Lower leg skin (tissue), 4 donors: ENCODE measurements around the gene SLC25A13. TPM values are rescaled to one million over a fixed set of nuclear protein-coding genes. Genes with fewer than 3 reads are reported as not detected.

Experiments used
- DNase-seq, 2 donors: peaks; one replicate each; pipeline ENCODE4 v3.0.0-alpha.2; 2019; ENCODE audit warnings: low spot score in 2 of 2
- H3K4me3 ChIP-seq: fragments of 200-600 bp; sonication (generic); 2 replicates; pipeline ENCODE4 v1.5.1; 2017; ENCODE audit warnings: mild to moderate bottlenecking, low read depth; ENCODE audit not compliant: poor library complexity, severe bottlenecking
- POLR2A ChIP-seq, 2 donors: fragments of 450-650 bp; IDR thresholded peaks; one replicate each; pipeline ENCODE4 v1.6.1; 2016 to 2017; ENCODE audit warnings: antibody characterized with exemption in 2 of 2, mild to moderate bottlenecking in 1 of 2, moderate library complexity in 1 of 2
- WGBS, 2 donors: methylation state at CpG; one replicate each; pipeline ENCODE4 v1.1.5; 2018; 5-methylcytosine and 5-hydroxymethylcytosine counted together
- intact Hi-C: fragments of 100-400 bp; cut with DNase I; formaldehyde crosslinking; loops from one replicate; pipeline ENCODE4 v1.15.0; 2023; ENCODE audit warnings: low total_unique reads
- total RNA-seq, 4 donors: library from RNA; depleted of rRNA; stranded (reverse); fragments of >200 nt; gene quantifications; one replicate each; pipeline ENCODE4 v1.1.0, GENCODE V29; 2016
- TF ChIP-seq, protein P1 (sequence below), 3 donors: fragments of 450-650 bp; IDR thresholded peaks; one replicate each; pipeline ENCODE4 v1.5.1; 2016; ENCODE audit warnings: antibody characterized with exemption in 3 of 3, mild to moderate bottlenecking in 3 of 3, moderate library complexity in 2 of 3

SLC25A13 gene
- total RNA-seq, 4 donors from 2014 or later, result 28.5 to 39.8 (median 33.0) TPM

DNA sequence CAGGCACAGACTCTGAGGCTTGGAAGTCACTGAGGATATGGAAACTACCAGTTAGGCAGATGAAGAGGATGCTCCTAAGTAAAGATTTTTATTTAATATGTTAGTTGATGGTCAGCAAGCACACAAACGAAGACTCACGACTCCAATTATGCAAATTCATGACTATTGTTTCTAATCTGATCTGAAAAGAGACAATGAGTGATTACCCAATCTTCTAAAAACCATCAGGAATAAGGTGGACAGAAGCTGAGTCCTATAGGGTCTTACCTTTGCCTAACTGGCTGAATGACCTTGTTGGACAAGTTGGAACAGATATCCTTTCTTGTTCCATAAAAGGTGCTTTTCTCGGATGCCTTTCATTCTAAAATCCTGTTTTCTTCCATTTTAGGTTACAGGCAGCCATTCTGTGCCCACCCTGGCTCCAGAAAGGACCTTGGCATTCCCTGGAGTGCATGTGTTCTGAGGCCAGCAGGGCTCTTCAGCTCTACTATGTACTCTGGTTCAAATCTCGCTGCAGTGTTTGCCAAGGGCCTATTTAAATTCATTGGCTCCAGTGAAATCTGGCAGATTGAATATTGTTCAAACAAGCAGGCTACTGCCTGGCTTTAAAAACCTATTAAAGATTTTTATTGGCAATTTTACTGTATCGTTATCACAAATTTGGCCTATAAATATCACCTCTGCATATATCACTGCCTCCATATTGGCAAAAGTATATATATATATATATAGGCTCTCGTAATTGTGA, 77.5 kb downstream of the SLC25A13 start:
- TF ChIP-seq POLR2A (IDR thresholded peaks at IDR 0.05), result no peak
- TF ChIP-seq, protein P1, sequence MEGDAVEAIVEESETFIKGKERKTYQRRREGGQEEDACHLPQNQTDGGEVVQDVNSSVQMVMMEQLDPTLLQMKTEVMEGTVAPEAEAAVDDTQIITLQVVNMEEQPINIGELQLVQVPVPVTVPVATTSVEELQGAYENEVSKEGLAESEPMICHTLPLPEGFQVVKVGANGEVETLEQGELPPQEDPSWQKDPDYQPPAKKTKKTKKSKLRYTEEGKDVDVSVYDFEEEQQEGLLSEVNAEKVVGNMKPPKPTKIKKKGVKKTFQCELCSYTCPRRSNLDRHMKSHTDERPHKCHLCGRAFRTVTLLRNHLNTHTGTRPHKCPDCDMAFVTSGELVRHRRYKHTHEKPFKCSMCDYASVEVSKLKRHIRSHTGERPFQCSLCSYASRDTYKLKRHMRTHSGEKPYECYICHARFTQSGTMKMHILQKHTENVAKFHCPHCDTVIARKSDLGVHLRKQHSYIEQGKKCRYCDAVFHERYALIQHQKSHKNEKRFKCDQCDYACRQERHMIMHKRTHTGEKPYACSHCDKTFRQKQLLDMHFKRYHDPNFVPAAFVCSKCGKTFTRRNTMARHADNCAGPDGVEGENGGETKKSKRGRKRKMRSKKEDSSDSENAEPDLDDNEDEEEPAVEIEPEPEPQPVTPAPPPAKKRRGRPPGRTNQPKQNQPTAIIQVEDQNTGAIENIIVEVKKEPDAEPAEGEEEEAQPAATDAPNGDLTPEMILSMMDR (IDR thresholded peaks at IDR 0.05), result no peak
- intact Hi-C loops, result no loop called here
- no peak overlapping the region for H3K4me3 ChIP-seq
- 71% methylated on average over 6 of the region's 6 CpGs for WGBS, 2 donors
- no peak for DNase-seq

DNA sequence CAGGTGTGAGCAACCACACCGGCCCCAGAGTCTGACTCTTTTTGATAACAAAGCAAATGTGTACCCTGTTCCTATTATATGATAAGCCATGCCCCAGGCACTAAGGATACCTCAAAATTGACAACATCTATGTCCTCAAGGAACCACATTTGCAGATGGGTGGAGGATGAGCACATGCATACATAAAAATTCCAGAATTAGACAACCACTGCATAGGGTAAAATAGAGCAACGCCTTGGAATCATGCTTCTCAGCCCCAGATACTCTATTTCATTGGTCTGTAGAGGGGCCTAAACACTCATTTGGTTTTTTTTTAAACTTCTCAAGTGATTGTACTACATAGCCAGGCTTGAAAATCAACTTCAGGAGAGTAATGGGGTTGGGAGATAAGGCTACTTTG, 78.7 kb downstream of the SLC25A13 start:
- H3K4me3 ChIP-seq, result no peak overlapping the region
- 97 to 100% methylated on average over 2 of the region's 2 CpGs for WGBS, 2 donors
- no peak for TF ChIP-seq POLR2A (IDR thresholded peaks at IDR 0.05)
- TF ChIP-seq, protein P1 (IDR thresholded peaks at IDR 0.05), result no peak
- DNase-seq, result no peak
- intact Hi-C loops, result no loop called here

DNA sequence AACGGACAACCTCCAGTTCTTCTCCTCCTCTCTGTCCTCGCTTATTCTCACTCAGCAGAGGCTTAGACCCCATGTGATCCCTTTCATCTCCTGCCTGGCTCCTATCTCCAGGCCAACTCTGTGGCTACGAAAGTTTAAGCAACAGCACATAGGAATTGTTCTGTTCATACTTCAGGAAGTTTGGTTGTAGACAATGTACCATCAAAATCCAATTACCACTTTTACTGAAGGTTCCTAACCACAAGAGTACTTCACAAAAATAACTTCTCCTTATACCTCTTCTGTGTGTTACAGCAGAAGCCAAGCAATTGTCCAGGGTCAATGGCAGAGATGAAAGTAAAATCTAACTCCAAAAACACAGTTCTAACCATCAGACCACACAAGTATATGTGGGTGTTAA, 80.0 kb downstream of the SLC25A13 start:
- intact Hi-C loops, result no loop called here
- TF ChIP-seq, protein P1 (IDR thresholded peaks at IDR 0.05), result no peak
- TF ChIP-seq POLR2A (IDR thresholded peaks at IDR 0.05), result no peak
- WGBS, 2 donors, result 84 to 85% methylated on average over 3 of the region's 3 CpGs
- no peak overlapping the region for H3K4me3 ChIP-seq
- DNase-seq, result no peak

DNA sequence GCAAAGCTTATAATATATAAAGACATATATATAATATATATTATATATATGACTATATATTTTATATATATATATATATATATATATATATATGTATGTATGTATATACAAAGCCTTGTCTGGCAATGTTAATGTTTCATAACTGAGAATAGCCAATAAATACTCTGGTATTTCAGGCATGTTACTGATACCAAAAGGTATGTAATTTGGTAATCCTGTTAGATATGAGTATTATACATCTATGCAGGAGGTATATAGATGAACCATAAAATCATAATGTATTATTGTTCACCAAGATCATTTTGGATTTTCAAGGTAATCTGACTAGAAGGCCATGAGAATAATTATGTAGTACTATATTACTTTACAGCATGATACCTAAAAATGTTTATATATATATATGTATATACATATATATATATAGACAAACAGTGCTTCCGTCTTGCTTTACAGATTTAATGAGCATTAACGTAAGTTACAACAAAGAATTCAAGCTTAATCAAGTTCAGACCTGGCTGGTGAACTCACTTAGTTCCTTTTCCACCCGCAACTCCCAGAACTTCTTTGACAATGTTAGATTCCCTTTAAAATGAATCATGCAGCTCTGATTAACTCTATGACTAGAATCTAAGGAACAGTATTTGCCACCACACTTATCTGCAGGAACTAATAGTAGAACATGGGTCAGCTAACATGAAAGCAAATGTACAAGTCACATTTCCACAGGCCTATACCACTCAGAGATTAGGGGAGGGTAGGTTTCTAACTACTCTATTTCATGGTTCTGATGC, 82.7 kb downstream of the SLC25A13 start:
- intact Hi-C loops, result no loop called here
- WGBS, 2 donors, result 68 to 69% methylated on average over 3 of the region's 3 CpGs
- TF ChIP-seq, protein P1 (IDR thresholded peaks at IDR 0.05), result no peak
- TF ChIP-seq POLR2A (IDR thresholded peaks at IDR 0.05), result no peak

DNA sequence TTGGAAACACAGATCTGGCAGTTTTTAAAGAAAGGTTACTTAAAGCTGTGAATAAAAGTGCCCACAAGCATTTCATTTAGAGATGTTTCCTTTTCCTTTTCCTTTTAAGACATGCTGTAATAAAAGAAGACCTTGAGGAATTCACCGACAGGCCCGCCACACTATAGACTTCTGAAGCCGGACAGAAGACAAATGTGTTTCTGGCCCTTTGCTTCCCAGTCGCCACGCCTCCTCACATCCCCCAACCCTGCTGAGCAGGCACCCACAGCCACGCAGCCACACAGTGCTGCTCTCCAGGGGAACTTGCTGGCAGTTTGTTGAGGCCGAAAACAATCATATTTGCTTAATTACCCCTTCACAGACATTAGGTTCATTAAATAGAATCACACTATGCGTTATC, 83.4 kb downstream of the SLC25A13 start:
- 80 to 90% methylated on average over 8 of the region's 8 CpGs for WGBS, 2 donors
- no peak overlapping the region for H3K4me3 ChIP-seq
- intact Hi-C loops, result no loop called here
- no peak for DNase-seq
- no peak for TF ChIP-seq POLR2A (IDR thresholded peaks at IDR 0.05)
- TF ChIP-seq, protein P1 (IDR thresholded peaks at IDR 0.05), result no peak

More for the DNA sequence above, 82.7 kb downstream of the SLC25A13 start:
- DNase-seq, result no peak
- no peak overlapping the region for H3K4me3 ChIP-seq
